ENCODE data around the gene SP110.
"Not testable (repeated sequence)": the region's sequence is repeated elsewhere in the genome, so short reads cannot be mapped to it uniquely, and the experiment has no call there.

The SP110 gene

DNA sequence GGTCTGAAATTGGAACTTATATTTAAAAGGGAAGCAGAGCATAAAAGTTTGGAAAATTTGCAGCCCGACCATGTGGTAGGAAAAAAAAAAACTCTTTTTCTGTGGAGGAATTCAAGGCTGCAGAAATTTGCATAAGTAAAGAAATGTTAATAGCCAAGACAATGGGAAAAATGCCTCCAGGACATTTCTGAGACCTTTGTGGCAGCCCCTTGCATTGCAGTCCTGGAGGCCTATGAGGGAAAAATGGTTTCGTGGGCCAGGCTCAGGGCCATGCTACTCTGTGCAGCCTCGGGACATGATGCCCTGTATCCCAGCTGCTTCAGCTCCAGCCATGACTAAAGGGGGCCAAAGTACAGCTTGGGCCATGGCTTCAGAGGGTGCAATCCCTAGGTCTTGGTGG is 79.1 kb downstream of the SP110 start:
- no peak overlapping the region for H3K27ac Mint-ChIP-seq
- peaks cover 8% of the 10 kb centered on the region for H3K36me3 Mint-ChIP-seq
- H3K4me1 Mint-ChIP-seq: peaks cover 4% of the 10 kb centered on the region
- ATAC-seq (ENCODE audit: low read depth): no peak
- no peak for DNase-seq (ENCODE audit: low spot score in 2 of 2)
- H3K9me3 Mint-ChIP-seq: peaks cover 6% of the 10 kb centered on the region
- no peaks in the 10 kb centered on the region for H3K27me3 Mint-ChIP-seq
- no peak overlapping the region for H3K4me3 Mint-ChIP-seq

DNA sequence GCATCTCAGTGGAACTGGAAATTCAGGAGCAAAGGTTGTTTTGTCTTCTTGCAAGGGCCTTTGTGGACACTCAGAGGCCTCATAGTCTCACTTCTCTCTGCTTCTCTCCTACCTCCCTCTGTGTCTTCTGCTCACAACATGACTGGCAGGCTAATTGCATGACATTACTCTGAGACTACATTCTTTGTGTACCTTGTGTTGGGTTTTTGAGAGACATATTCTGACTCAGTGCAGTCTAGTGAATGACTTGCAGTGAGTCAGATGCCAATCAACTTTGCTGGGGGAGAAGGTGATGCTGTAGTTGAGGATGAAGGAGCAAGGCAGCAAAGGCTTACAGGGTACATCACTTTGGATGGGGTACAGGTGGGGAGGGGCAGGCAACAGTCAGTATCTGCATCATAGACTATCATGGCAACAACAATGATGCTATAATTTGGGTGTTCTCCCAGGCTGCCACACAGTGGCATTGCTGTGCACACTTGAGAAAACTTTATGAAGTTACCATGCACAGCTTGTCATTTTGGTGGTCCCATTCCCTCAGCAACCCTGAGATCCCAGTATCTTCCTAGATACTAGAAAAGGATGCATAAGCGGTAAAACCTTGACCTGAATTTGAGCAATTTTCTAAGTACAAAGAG is 81.8 kb downstream of the SP110 start:
- Mint-ChIP-seq H3K4me3 (no peak overlapping the region), H3K4me1 (peaks cover 2% of the 10 kb centered on the region), H3K9me3 (peaks cover 6% of the 10 kb centered on the region), H3K27ac (no peak overlapping the region), H3K27me3 (no peaks in the 10 kb centered on the region), H3K36me3 (peaks cover 6% of the 10 kb centered on the region)
- ATAC-seq (ENCODE audit: low read depth): no peak
- DNase-seq (ENCODE audit: low spot score in 2 of 2): no peak

DNA sequence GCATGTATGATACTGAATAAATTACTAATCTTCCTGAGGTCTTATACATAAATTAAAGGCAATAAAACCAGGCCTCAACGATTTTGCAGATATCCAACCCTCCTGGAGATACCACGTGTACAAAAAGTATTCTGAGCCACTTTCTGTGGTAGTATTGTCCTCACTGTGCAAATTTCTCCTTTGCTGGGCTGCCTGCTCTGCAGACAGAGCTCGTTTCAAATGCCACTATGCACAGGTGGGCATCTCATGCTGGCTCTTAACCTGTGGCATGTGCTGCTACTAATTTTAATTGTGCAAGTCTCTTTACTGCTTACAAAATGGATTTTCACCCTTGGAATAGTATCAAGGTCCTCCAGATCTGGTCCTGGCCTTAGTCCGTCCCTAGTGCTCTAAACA is 84.7 kb downstream of the SP110 start:
- no peak overlapping the region for H3K27ac Mint-ChIP-seq
- H3K4me3 Mint-ChIP-seq: no peak overlapping the region
- no peak for ATAC-seq (ENCODE audit: low read depth)
- peaks cover 4% of the 10 kb centered on the region for H3K9me3 Mint-ChIP-seq
- H3K4me1 Mint-ChIP-seq: peaks cover 5% of the 10 kb centered on the region
- H3K27me3 Mint-ChIP-seq: peaks cover 2% of the 10 kb centered on the region
- DNase-seq (ENCODE audit: low spot score in 2 of 2): no peak
- peaks cover 3% of the 10 kb centered on the region for H3K36me3 Mint-ChIP-seq

DNA sequence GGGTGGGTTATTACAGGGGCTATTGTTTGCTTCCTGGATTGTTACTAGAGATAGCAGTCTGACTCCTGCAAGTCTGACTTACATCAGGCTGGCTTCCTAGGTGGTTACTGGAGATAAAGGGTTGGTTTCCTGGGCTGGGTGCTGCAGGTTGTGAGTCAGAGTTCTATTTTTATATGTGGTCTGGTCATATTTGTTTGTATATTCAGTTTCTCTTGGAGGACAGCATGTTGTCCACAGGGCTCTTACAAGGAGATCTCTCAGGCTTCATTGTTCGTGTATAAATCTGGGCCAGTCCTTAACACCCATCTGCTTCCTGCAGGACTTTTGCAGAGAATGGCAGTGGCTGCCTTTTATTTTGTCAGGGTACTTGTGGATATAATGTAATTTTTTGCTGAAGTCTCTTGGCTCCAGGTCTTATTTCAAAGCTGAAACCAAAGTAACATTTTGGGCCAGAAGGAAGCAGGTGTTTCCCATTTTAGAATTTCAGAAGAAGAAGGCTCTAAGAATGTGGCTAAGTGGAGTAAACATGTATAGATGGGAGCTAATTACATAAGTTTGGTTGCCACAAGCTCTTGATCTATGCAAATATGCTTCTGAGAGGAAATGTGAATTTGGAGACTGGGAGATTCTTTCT is 85.2 kb downstream of the SP110 start:
- Mint-ChIP-seq H3K9me3 (peaks cover 2% of the 10 kb centered on the region), H3K4me1 (peaks cover 5% of the 10 kb centered on the region), H3K4me3 (no peak overlapping the region), H3K27ac (no peak overlapping the region), H3K27me3 (peaks cover 2% of the 10 kb centered on the region), H3K36me3 (peaks cover 2% of the 10 kb centered on the region)
- ATAC-seq (ENCODE audit: low read depth) (peak; percentile 31), DNase-seq (ENCODE audit: low spot score in 2 of 2) (no peak)

DNA sequence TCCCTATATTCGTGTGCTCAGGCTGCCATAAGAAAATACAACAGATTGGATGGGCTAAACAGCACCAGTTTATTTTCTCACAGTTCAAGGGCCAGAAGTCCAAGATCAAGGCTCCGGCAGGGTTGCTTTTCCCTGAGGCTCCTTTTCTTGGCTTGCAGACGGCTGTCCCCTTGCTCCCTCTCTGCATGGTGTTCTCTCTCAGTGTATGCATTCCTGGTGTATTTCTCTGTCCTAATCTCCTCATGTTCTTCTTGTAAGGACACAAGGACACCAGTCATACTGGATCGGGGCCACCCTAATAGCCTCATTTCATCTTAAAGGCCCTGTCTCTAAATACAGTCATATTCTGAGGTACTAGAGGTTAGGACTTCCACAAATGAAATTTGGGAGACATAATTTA is 88.4 kb downstream of the SP110 start:
- no peak overlapping the region for H3K4me3 Mint-ChIP-seq
- H3K36me3 Mint-ChIP-seq: peaks cover 2% of the 10 kb centered on the region
- H3K4me1 Mint-ChIP-seq: peaks cover 5% of the 10 kb centered on the region
- ATAC-seq (ENCODE audit: low read depth) (no peak), DNase-seq (ENCODE audit: low spot score in 2 of 2) (no peak)
- H3K27ac Mint-ChIP-seq: no peak overlapping the region
- peaks cover 2% of the 10 kb centered on the region for H3K27me3 Mint-ChIP-seq
- peaks cover 2% of the 10 kb centered on the region for H3K9me3 Mint-ChIP-seq

DNA sequence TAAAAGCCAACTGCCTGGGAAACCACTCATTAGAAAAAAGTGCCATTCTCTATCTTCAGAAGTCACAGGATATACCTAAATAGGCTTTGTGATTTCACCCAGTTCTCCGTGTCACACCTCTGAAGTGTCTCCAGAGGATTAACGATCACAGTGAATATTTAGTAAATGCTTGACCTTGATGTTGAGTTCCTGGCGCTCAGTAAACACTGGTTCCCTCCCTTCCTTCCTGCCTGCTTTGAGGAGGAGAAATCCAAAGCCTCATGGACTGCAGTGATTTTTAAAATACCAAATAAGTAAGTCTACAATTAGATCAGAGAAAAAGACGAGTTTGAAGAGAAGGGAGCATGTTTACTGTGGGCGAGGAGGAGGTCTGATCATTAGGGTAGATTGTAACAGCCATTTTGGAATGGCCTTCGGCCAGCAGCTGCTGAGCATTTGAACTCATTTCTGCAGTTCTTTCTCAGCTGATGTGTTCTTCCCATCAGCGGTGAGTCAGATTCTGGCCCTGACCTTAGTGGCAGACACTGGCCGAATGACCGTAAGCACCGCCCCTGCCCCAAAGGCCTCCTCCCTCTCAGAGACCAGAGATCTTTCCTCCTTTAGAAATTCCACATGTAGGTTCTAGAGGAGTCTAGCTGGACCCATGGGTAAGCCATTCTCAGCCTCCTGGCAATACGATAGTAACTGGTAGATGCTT is 89.0 kb downstream of the SP110 start:
- H3K4me1 Mint-ChIP-seq: peaks cover 5% of the 10 kb centered on the region
- no peak overlapping the region for H3K4me3 Mint-ChIP-seq
- no peak overlapping the region for H3K27ac Mint-ChIP-seq
- H3K36me3 Mint-ChIP-seq: peaks cover 2% of the 10 kb centered on the region
- peaks cover 2% of the 10 kb centered on the region for H3K9me3 Mint-ChIP-seq
- ATAC-seq (ENCODE audit: low read depth): no peak
- DNase-seq (ENCODE audit: low spot score in 2 of 2): no peak
- H3K27me3 Mint-ChIP-seq: peaks cover 2% of the 10 kb centered on the region

DNA sequence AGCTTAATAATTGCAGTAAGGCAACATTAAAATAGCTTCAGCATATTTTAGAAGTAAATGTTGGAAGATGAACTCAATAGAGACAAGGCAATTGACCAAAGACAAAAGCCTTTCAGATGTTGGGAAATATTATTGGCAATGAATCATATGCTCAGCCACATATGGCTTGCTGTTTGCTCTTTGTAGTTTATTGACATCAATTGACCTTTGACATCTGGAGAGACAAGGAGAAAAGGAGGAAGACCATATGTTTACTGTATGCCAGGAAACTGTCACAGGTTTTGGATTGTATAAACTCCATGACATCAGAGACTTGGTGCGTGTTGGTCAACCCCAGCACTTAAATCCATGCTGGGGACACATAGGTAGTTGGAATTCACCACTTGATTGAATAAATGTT is 90.4 kb downstream of the SP110 start:
- Mint-ChIP-seq H3K9me3 (peaks cover 2% of the 10 kb centered on the region), H3K27ac (no peak overlapping the region), H3K4me3 (no peak overlapping the region), H3K36me3 (peaks cover 2% of the 10 kb centered on the region), H3K27me3 (peaks cover 2% of the 10 kb centered on the region), H3K4me1 (peaks cover 15% of the 10 kb centered on the region)
- no peak for DNase-seq (ENCODE audit: low spot score in 2 of 2)
- ATAC-seq (ENCODE audit: low read depth): no peak

DNA sequence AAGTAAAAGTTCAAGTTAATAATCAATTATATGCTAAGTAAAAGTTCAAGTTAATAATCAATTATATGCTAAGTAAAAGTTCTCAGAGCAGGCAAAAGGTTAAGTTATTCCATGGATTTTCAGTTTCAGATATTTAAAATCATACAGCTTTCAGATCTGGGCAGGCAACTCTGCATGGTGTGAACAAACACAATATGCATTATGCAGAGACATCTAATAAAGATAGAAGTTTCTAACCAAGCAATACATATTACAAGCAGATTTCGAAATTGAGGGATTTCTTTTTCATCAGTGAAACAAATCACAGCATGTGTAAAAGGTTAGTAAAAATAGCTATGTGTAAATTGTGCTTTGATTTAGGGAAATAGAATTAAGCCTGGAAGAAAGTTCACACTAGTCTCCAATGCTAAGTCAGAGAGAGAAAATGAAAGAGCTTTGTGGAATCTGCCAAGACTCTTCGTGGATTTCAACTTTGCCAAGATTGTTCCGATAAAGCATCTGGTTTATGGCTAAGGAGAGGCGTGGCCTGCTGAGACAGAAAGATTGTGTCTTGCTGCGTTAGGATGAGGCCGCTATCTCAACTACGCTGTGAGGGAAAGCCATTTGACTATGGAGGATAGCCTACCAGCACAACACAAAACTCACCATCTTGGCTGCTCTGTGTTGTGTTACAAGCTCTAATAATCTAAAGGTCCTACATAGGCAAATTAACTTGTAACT is 91.0 kb downstream of the SP110 start:
- H3K4me1 Mint-ChIP-seq: peaks cover 15% of the 10 kb centered on the region
- DNase-seq (ENCODE audit: low spot score in 2 of 2) (no peak), ATAC-seq (ENCODE audit: low read depth) (no peak)
- peaks cover 2% of the 10 kb centered on the region for H3K36me3 Mint-ChIP-seq
- H3K9me3 Mint-ChIP-seq: peaks cover 2% of the 10 kb centered on the region
- H3K27ac Mint-ChIP-seq: no peak overlapping the region
- peaks cover 2% of the 10 kb centered on the region for H3K27me3 Mint-ChIP-seq
- no peak overlapping the region for H3K4me3 Mint-ChIP-seq

DNA sequence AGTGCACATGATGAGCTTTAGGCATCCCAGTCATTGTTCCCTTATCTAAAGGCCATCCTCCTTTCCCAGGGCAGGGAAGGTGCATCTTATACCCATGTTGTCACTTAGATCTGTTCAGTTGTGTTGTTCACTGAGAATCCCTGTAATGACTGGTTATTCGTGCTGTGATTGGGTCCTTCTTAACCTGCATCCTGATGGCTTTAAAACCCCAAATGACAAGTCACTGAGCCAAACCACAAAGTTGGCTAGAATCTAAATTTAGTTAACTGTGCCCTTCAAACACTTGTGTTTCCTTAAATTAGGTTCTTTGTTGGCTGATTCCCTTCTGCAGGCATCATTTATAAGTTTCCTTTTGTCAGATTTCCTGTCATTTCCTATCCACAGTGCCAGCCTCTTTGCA is 92.6 kb downstream of the SP110 start:
- no peak overlapping the region for H3K4me3 Mint-ChIP-seq
- ATAC-seq (ENCODE audit: low read depth): no peak
- peaks cover 2% of the 10 kb centered on the region for H3K27me3 Mint-ChIP-seq
- H3K9me3 Mint-ChIP-seq: no peaks in the 10 kb centered on the region
- H3K4me1 Mint-ChIP-seq: peaks cover 15% of the 10 kb centered on the region
- no peak for DNase-seq (ENCODE audit: low spot score in 2 of 2)
- H3K27ac Mint-ChIP-seq: no peak overlapping the region
- peaks cover 2% of the 10 kb centered on the region for H3K36me3 Mint-ChIP-seq

DNA sequence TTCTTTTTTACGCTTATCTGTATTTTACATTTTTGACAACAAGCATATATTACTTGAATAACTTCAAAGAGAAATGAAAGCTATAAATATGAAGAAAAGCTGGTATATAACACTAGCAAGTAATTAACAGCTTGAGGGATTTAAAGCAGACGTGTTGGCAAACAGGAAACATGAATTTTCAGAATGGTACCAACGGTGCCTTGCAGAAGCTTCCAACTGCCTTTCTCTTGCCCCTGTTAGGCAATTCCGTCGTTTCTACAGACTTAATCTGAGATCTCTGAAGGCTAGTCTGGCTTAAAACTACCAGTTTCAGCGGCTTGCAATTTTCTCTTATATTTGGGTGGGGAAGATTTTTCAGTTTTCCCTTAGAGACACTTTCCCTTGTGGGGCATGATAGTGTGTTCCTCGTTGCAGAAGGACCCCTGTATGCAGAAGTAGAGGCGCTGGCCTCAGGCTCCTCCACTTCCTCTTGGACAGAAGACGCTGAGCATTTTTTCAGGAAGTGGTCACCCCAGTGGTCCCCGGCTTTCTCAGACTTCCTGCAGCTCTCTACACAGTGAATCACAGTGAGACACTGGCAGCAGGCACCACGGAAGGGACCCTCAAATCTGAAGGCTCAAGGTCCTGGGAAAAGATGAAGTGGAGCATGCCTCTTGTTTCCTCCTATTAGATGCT is 94.9 kb downstream of the SP110 start:
- peak overlapping the region; percentile 47 for H3K4me3 Mint-ChIP-seq
- H3K27ac Mint-ChIP-seq: no peak overlapping the region
- ATAC-seq (ENCODE audit: low read depth) (peak; percentile 61), DNase-seq (ENCODE audit: low spot score in 2 of 2) (no peak)
- H3K4me1 Mint-ChIP-seq: peaks cover 13% of the 10 kb centered on the region
- H3K36me3 Mint-ChIP-seq: no peaks in the 10 kb centered on the region
- peaks cover 3% of the 10 kb centered on the region for H3K9me3 Mint-ChIP-seq
- H3K27me3 Mint-ChIP-seq: peaks cover 1% of the 10 kb centered on the region

DNA sequence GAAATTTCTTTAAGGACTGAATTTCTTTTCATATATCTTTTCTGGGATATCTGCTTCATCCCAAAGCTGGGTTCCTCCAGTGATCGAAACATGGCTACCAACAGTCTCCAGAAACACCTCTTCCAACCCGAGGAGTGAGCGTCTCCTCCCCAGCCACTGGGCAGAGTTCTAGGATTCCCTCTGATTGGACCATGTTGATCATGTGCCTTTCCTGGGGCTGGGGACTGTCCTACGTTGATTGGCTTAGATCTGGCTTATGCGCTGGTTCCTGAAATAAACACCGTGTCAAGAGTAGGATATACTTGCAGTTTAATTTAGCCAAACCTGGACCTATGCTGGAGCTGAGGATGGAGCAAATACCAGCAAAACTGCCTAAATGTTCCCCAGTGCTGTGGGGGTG is 95.5 kb downstream of the SP110 start:
- no peak for ATAC-seq (ENCODE audit: low read depth)
- no peaks in the 10 kb centered on the region for H3K36me3 Mint-ChIP-seq
- no peak for DNase-seq (ENCODE audit: low spot score in 2 of 2)
- H3K9me3 Mint-ChIP-seq: peaks cover 3% of the 10 kb centered on the region
- peaks cover 1% of the 10 kb centered on the region for H3K27me3 Mint-ChIP-seq
- H3K4me3 Mint-ChIP-seq: peak overlapping the region; percentile 8
- peaks cover 13% of the 10 kb centered on the region for H3K4me1 Mint-ChIP-seq
- H3K27ac Mint-ChIP-seq: no peak overlapping the region

DNA sequence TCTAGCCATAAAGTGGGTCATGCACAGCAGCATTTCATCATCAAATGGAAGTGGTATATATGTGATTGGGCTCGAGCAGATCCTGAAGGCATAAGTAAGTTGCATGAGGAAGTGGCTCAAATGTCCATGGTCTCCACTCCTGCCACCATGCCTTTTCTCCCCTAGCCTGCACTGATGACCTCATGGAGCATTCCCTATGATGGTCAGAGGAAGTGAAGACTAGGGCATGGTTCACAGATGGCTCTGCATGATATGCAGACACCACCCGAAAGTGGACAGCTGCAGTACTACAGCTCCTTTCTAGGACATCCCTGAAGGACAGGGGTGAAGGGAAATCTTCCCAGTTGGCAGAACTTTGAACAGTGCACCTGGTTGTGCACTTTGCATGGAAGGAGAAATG is 99.4 kb downstream of the SP110 start:
- H3K4me3 Mint-ChIP-seq; H3K9me3 Mint-ChIP-seq; H3K27me3 Mint-ChIP-seq; H3K27ac Mint-ChIP-seq; H3K4me1 Mint-ChIP-seq; H3K36me3 Mint-ChIP-seq; ATAC-seq (ENCODE audit: low read depth); DNase-seq (ENCODE audit: low spot score in 2 of 2): not testable (repeated sequence)

DNA sequence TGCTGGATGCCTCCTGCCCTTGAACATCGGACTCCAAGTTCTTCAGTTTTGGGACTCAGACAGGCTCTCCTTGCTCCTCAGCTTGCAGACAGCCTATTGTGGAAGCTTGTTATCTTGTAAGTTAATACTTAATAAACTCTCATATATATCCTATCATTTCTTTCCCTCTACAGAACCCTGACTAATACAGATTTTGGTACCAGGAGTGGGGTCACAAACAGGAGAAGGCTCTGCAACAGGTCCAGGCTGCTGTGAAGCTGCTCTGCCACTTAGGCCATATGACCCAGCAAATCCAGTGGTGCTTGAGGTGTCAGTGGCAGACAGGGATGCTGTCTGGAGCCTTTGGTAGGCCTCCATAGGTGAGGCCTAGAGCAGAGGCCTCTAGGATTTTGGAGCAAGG is 100.0 kb downstream of the SP110 start:
- H3K27me3 Mint-ChIP-seq; DNase-seq (ENCODE audit: low spot score in 2 of 2); H3K9me3 Mint-ChIP-seq; H3K27ac Mint-ChIP-seq; ATAC-seq (ENCODE audit: low read depth); H3K36me3 Mint-ChIP-seq; H3K4me3 Mint-ChIP-seq; H3K4me1 Mint-ChIP-seq: not testable (repeated sequence)

All from memory B cell (primary cell).